ENCODE results near the gene MAFG.

The MAFG gene

DNA sequence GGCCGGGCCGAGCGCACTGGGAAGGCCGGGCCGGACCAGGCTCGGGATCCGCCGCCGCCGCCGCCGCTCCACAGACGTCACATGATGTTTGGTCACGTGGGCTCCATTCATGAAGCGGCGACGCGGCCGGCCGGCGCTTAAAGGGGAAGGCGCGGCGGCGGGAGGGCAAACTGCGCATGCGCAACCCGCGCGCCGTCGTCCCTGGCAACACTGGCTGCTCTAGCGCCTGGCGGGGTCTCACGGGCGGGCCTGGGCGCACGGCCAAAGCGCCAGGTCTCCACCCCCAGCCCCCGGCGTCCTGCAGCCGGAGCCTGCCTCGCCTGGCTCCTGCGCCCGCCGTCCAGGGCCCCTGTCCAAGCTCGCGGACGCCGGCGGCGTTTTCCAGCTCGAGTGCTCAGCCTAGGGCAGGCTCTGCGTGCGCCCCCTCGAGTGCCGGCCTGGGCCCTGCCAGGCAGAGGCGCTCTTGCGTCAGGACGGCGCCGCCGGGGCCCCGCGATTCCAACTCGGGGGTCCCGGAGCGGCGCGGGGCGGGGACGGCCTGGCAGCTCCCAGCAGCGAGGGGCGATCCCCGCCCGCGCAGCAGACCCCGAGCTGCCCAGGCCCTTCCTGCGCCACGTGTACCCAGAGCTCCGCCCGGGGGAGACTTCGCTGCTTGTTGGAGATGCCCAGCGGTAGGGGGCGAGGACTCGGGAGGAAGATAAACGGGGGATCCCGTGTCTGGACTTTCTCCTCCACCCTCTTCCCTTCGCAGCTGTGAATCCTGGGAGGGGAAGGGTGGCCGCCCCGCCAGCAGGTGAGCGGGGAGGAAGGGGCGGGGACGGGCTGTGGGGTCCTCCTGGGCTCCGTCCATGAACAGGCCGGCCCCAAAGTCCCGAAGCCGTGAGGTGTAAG, at the start of gene MAFG:
MAFG (minus strand) TSS at position 83 of the 891 bp plus-strand sequence. CDS start 4,550 bp downstream, outside the sequence.
- DNase-seq (ENCODE audit: low read depth in 2 of 2) = peak; percentile 83

DNA sequence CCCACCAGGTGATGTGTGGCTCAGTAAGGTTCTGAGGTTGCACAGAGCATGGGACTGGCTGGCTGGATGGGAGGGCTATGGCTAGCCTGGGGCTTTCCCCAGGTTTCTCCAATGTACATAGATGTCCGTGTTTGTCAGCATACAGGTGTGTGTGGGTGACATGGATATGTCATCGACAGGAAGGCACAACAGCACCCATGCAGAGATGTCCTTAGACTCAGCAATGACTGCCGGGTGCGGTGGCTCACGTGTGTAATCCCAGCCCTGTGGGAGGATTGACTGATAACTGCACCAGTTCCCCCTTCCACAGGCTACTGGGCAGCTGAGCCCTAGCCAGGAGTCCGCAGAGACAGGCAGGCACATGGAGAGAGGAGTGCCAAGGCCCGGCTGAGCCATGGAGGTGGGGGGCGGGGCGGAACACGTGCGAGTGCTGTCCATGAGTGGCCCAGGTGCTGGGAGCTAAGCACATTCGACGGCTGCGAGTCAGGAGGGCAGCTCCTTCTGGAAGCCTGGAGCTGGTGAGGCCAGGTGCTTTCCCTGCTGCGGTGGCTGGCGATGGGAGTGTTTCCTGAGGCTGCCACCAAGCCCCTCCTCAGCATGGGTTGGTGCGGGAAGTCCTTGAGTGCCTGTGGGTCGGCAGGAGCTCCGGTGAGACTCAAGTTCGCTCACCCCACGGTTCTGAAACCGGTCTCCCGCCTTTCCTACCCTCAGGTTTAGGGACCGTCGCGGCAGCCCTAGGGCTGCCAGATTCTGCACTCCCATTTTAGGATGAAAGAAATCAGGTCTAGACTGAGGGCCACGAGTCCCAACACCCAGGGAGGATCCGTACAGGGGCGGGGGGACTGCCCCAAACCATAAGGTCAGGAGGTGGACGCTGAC, 49.0 kb upstream of the MAFG start:
- no peak for DNase-seq (ENCODE audit: low read depth in 2 of 2)

DNA sequence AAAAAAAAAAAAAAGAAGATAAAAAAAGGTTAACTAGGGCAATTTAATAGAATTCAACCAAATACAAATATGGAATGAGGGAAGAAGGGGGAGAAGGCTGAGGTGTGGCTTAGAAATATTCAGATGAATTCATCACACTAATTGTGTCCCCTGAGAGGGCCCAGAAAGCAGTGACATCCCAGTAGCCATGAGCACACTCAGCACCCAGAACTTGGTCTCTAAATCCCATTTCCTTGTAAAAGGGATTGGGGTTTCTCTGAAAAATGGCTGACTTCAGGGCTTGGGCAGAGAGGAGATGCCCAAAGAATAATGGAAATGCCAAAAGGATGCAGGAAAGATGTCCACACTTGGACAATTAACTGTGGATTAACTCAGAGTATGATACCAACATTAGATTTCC, 45.9 kb upstream of the MAFG start:
- DNase-seq (ENCODE audit: low read depth in 2 of 2) = no peak

DNA sequence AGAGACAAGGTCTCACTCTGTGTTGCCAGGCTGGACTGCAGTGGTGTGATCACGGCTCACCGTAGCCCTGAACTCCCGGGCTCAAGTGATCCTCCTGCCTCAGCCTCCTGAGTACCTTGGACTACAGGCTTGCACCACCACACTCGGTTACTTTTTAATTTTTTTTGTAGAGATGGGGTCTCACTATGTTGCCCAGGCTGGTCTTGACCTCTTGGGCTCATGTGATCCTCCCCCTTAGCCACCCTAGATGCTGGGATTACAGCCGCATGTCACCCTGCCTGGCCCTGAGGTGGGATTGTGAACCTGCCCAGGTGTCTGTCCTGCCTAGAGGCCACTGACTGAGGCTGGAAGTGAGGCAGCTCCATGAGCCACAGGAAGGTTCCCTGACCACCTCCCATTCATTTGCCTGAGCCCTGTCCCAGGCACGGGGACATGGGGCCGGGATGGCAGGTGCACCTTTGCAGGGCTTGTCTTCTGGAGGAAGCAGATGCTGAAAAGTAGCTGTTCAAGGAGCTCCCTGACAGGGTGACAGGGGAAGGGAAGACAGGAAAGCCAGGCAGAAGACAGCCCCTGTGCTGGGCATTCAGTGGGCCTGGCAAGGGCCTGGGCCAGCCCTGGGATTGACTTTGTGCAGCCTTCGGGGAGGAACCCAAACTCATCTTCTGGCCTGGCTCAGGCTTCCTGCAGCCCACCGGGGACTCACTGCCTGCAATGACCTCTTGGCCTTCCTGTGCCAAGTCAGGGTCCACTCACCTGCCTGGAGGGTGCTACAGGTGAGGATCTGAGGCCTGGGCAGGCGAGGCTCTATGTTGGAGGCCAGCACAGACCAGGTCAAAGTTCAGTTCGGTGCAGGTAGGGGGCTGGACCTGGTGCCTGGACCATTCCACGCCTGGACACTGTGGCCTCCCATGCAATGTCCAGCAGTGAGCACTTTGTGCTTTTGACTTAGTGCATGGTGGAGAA, 41.6 kb upstream of the MAFG start:
- DNase-seq (ENCODE audit: low read depth in 2 of 2) = no peak

DNA sequence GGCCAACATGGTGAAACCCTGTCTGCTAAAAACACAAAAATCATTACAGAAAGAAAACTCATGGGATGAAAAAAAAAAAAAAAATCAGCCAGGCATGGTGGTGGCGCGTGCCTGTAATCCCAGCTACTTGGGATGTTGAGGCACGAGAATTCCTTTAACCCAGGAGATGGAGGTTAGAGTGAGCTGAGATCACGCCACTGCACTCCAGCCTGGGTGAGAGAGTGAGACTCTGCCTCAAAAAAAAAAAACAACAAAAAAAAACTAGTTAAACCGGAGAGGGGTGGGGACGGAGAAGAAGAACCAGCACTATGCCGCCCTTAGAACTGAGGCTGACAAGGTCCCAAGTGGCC, 40.8 kb upstream of the MAFG start:
- DNase-seq (ENCODE audit: low read depth in 2 of 2) = no peak

DNA sequence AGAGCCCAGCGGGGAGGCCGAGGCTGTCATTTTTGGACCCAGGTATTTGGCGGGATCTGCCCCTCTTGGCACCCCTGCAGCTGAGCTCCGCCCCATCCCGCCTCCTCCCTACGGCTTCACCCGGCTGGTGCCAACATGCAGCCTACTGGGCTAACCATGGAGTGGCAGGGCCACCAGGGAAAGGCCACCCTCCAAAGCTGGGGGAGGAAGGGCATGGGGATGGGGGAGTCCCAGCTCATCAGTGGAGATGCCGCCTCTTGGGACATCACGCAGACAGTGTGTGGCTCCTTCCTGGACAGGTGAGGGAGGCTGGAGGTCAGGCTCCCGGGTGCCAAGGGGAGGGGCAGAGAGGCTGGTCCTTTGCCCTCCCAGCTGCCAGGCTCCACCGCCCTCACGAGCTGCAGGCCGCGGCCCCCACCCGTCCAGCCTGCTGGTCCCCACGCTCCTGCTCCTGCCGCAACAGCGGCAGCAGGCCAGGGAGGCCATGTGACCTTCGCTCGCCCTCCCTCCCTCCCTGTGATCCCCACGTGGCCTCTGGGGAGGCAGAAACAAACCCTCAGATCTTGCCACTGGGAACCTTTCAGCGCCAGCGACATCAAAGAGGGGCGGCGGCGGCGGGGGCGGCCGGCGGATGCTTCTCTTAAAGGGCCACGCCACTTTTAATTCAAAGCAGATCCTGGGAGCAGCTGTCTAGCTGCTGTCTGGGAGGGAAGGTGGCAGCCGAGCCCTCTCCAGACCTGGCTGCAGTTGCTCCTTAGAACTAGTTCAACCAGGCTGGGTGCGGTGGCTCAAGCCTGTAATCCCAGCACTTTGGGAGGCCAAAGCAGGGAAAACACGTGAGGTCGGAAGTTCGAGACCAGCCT, 40.2 kb upstream of the MAFG start:
- peak; percentile 78 to 84 for DNase-seq (ENCODE audit: low read depth in 2 of 2)

DNA sequence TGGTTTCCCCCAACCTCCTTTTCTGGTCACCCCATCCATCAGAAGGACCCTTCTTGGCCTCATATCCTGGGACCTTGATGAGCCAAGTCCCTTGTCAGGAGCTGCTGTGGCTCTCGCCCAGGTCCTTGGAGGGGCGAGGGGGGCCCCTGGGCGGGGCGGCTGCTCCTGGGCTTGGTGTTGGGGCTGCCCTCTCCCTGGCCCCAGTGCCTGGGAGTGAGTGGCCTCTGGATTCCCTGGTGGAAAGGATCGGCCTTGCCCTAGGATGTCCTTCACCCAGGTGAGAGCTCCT, 39.7 kb upstream of the MAFG start:
- DNase-seq (ENCODE audit: low read depth in 2 of 2) = no peak

DNA sequence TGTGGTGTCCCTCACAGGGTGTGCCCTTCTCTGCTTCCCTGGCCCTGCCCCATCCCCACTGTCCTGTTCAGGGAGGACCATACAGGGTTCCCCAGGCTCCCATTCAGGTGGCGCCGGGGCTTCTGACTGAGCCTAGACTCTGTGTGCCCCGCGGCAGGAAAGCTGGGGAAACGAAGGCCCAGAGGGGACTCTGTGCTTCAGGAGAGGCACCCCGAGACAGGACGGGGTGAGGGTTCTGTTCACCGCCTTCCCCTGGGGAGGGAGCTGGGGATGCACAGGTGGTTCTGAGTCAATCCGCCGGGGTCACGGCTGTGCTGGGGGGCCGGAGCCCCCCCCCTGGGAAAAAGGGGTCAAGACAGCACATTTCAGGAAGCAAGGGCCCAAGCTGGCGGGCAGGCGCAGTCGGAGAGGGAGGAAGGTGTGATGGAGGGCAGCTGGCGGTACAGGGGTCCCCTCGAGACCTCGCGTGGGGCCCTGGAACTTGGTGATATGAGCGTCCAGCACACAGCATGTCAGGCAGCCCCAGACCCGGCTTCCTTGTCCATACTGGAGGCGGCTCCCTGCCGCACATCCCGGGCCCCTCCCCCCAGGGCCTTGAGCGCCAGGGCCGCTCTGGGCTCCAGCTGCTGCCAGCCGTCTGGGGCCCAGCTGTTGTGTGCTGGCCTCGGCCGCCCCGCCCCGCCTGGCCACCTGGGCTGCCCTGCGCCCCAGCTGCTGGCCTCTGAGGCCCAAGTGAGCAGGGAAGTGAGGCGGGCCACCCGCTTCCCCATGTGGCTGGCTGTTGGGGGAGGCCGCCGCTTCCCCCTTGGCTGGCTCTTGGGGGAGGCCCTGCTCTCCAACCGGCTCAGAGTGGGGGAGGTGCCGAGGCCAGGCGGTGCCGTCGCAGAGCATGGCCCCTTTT, 39.1 kb upstream of the MAFG start:
- no peak for DNase-seq (ENCODE audit: low read depth in 2 of 2)

DNA sequence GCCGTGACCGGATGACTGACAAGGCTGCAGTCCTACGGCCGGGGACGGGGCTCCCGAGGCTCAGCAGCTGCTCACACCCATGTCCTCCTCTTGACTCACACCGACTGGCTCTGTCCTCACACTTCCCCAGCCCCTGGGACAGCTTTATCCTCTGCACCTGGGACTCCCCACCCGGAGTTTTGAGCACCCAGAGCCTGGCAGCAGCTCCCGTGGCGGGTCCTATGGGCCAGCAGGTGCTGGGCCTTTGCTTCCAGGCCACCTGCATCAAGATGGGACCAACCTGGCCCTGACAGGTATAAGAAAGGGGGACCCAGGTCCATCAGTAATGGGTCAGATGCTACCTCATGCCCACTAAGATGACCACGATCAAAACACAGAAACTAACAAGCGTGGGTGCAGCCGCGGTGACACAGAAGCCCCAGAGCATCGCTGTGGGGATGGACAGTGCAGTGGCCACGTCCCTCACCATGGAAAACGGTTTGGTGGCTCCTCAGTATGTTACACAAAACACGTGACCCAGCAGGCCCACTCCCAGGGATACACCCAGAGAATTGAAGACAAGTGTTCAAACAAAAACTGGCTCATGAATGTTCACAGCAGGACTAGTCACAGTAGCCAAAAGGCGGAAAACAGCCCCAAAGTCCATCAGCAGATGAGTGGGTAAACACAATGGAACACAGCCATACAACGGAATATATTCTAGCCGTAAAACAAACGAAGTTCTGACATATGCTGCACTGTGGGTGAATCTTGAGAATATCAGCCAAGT, 36.7 kb upstream of the MAFG start:
- DNase-seq (ENCODE audit: low read depth in 2 of 2) = no peak

DNA sequence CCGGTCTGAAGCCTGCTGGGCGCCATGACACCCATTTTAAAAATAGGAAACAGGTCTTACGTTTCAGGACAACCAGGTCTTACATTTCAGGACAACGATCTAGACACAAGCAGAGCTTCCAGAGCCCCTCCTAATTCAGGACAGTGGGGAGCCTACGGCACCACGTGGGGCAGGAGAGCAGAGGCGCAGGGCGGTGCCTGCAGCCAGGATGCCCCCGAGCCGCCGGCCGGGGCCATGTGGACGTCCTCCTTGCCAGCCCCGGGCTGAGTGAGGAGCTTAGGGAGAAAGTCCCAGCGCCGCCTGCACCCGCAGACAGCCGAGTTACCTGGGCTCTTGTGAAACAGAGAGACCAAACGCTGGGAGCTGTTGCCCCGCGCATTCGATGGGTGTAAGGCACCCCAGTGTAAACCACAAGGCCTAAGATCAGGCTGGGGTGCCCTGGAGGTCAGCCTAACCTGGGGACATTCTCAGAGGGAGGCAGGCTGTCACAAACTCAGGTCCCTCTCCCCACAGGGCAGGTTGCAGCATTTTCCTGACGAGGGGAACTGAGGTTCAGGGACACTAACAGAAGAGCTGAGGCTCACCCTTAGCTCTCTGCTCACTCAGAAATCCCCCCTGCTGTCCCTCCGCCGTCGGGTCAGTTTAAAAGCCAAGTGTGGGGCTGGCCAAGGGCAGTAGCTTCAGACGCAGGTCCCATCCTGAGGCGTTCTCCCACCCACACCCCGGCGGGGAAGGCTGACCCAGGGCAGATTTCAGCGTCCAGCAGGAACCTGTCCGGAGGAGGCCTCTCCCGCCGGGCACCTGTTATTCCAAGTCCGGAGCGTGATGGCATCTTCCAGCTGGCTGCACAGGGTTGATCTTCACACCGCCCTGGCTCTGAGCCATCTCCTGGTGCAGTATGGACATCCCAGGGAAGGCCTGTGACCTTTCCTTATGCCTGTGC, 35.2 kb upstream of the MAFG start:
- DNase-seq (ENCODE audit: low read depth in 2 of 2) = no peak

DNA sequence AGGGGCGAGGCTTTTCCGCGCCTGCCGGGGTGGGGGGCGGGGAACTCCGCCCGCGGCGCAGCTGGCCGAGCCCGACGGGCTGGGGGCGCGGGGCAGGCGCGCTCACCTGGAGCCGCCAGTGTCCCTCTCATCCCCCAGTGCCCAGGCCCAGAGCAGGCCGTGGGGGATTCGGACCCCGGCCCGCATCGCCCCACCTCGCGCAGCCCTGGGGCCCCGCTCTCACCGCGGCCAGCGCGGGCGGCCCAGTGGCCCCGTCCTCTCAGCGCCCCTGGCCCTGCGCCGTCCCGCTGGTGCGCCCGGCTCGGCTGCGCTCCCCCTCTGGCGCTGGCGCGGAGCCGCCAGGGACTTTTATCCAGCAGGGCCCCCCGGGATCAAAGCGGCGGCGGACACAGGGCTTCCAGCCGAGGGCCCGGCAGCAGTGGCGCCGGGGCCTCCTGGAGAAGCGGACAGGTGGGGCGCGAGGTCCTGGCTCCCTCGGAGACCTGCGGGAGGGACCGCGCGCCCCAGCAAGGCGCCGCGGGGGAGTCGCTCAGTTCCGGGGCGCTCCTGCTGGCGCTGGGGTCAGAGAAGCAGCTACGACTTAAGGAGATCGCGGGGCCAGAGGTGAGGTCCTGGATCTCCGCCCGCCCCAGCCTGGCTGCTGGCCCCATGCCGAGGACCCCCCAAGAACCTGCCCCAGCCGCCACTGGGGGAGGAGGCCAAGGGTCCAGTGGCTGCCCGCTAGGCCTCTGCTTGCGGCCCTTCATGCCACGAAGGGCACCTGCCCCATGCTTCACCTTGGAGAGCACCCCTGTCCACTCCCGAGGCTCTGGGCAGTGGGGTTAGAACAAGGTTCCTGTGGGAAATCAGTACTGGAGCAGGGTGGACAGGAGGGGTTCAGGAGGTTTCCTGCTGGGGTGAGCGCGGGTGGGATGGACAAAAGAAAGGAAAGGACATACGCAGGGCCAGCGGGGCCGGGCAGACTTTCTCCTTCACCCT, 34.3 kb upstream of the MAFG start:
- no peak for DNase-seq (ENCODE audit: low read depth in 2 of 2)

DNA sequence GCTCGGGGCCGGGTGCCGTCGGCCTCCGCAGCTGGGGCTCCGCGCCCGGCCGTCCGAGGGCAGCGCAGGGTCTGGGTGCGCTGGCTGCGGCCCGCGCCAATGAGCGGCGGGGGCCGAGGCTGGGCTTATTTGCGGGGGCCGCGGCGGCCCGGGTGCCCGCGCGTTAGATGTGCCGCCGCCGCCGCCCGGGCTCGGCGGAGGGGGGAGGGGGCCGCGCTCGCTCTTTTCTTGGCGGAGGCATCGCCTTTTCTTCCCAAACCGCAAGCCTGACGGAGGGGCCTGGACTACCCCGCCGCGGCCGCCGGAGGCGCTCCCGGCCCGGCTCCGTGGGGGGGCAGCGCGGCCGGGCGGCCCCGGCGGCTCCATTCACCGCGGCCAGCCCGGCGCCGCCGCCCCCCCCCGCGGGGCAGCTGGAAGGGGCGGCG, 33.6 kb upstream of the MAFG start, which contains the start of gene NOTUM:
NOTUM (minus strand) TSS at position 101 of the 425 bp plus-strand sequence. CDS start 278 bp downstream, outside the sequence.
- DNase-seq (ENCODE audit: low read depth in 2 of 2) = no peak

DNA sequence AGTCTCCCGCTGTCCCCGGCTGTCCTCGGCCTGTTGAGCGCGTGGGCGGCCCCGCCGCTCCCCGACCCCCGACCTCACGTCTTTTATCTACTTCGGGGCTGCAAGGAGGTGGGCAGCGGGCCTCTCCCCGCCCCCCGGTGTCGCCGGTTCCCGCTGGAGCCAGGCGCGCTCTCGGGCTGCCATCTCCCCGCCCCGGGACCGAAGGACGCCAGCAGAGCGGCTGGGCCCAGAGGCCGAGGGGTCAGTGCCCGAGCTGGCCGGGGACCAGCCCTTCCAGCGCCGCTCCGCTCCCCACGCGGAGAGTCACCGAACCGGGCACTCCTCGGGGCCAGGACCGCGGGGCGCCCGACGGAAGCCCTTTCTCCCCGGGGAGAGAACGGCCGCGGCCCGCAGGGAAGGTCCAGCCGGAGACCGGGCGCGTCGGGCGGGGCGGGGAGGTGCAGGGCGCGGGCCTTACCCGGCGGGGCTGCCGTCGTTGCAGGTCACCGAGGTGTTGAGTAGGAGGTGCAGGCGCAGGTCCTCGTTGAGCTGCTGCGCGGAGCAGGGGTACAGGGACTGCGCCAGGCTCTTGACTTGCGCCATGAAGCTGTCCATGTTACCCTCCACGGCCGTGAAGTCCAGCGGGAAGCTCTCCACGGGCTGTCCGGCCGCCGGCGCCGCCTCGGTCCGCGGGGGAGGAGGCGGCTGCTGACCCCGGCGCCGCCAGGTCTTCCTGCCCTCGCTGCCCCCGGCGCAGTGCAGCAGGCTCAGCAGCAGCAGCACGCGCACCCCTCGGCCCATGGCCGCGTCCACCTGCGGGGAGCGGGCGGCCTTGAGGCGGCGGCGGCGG, 32.8 kb upstream of the MAFG start:
- no peak for DNase-seq (ENCODE audit: low read depth in 2 of 2)

DNA sequence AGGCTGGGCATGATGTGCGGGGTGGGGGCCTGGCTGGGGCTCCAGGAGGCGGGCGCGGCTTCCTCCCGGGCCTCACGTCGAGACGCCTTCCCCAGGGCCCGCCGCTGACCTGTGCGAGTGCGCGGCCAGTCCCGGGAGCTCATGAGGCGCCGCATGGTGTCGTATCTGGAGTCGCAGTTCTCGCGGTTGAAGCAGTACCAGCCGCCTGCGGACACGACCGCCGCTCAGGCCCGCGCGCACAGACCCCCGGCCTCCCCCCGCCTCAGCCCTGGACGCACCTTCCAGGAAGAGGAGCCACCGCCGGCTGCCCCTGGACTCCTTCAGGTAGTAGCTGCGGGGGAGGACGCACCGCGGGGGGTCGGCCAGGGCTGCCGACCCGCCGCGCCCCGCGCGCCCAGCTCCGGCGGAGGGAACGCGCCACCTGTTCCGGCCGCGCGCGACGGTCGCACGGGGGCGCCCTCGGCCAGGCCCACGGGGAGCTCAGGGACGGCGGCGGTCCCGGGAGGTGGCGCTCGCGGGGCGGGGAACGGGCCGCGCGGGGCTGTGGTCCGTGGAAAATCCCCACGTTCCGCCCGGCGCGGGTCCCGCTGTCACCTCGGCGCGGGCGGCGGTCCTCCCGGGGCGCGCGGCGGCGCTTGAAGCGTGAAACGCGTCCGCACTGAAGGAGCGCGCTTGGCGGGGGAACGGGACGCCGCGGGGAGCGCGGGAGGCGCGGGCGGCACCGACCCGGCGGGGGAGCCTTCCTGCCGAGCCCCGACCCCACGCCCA, 32.0 kb upstream of the MAFG start:
- peak; percentile 68 to 71 for DNase-seq (ENCODE audit: low read depth in 2 of 2)

Measured in stimulated activated CD8-positive, alpha-beta memory T cell treated with anti-CD3 and anti-CD28 coated beads, Interleukin-2, amount 100 ng/mL, for 48 hours (primary cell).